Fibroblast of skin of scalp (primary cell): Measurements from ENCODE around the gene RBPMS2.
"Not testable (repeated sequence)": the region's sequence is repeated elsewhere in the genome, so short reads cannot be mapped to it uniquely, and the experiment has no call there.

Experiments used
- DNase-seq: peaks from one replicate; pipeline ENCODE4 v3.0.0-alpha.2; 2013

The RBPMS2 gene

GRCh38 chr15:64753480-64754185 lies 21.8 kb downstream of the RBPMS2 start:
- DNase-seq, result no peak

GRCh38 chr15:64751464-64751863 lies 23.9 kb downstream of the RBPMS2 start:
- no peak for DNase-seq

GRCh38 chr15:64749999-64750657 lies 25.3 kb downstream of the RBPMS2 start:
- peak; percentile 46 for DNase-seq

GRCh38 chr15:64749167-64749566 lies 26.2 kb downstream of the RBPMS2 start:
- peak; percentile 21 for DNase-seq

- no peak for DNase-seq
Observed at GRCh38 chr15:64748251-64748650, 27.1 kb downstream of the RBPMS2 start.

GRCh38 chr15:64747578-64747977 lies 27.8 kb downstream of the RBPMS2 start:
- DNase-seq, result no peak

- DNase-seq, result no peak
Observed at GRCh38 chr15:64746921-64747320, 28.5 kb downstream of the RBPMS2 start.

GRCh38 chr15:64746356-64746755 lies 29.0 kb downstream of the RBPMS2 start:
- DNase-seq, result no peak

GRCh38 chr15:64743691-64744090 lies 31.7 kb downstream of the RBPMS2 start:
- no peak for DNase-seq

- DNase-seq, result no peak
Observed at GRCh38 chr15:64742921-64743320, 32.5 kb downstream of the RBPMS2 start.

GRCh38 chr15:64742385-64742784 lies 33.0 kb downstream of the RBPMS2 start:
- DNase-seq, result no peak

- not testable (repeated sequence) for DNase-seq
Observed at GRCh38 chr15:64741708-64742107, 33.7 kb downstream of the RBPMS2 start.

- peak; percentile 41 for DNase-seq
Observed at GRCh38 chr15:64740311-64741170, 34.8 kb downstream of the RBPMS2 start.

GRCh38 chr15:64739577-64740143 lies 35.7 kb downstream of the RBPMS2 start:
- DNase-seq, result no peak

GRCh38 chr15:64739156-64739555 lies 36.2 kb downstream of the RBPMS2 start:
- peak; percentile 4 for DNase-seq

- DNase-seq, result no peak
Observed at GRCh38 chr15:64738226-64739095, 36.9 kb downstream of the RBPMS2 start.

GRCh38 chr15:64732156-64732860 lies 43.1 kb downstream of the RBPMS2 start:
- DNase-seq, result no peak

- no peak for DNase-seq
Observed at GRCh38 chr15:64731805-64732151, 43.6 kb downstream of the RBPMS2 start.

GRCh38 chr15:64731012-64731804 lies 44.2 kb downstream of the RBPMS2 start:
- DNase-seq, result peak; percentile 65

GRCh38 chr15:64730151-64730550 lies 45.2 kb downstream of the RBPMS2 start:
- DNase-seq, result no peak

GRCh38 chr15:64720188-64720587 lies 55.2 kb downstream of the RBPMS2 start:
- no peak for DNase-seq
